Stimulated activated CD8-positive, alpha-beta memory T cell treated with anti-CD3 and anti-CD28 coated beads, Interleukin-7, amount 100 ng/mL, for 24 hours (primary cell): ENCODE measurements around the gene ZFP36L1.

Experiments
- DNase-seq: peaks from one replicate; pipeline ENCODE4 v3.0.0-alpha.2; 2020; ENCODE audit warnings: low read depth

Gene ZFP36L1

DNA sequence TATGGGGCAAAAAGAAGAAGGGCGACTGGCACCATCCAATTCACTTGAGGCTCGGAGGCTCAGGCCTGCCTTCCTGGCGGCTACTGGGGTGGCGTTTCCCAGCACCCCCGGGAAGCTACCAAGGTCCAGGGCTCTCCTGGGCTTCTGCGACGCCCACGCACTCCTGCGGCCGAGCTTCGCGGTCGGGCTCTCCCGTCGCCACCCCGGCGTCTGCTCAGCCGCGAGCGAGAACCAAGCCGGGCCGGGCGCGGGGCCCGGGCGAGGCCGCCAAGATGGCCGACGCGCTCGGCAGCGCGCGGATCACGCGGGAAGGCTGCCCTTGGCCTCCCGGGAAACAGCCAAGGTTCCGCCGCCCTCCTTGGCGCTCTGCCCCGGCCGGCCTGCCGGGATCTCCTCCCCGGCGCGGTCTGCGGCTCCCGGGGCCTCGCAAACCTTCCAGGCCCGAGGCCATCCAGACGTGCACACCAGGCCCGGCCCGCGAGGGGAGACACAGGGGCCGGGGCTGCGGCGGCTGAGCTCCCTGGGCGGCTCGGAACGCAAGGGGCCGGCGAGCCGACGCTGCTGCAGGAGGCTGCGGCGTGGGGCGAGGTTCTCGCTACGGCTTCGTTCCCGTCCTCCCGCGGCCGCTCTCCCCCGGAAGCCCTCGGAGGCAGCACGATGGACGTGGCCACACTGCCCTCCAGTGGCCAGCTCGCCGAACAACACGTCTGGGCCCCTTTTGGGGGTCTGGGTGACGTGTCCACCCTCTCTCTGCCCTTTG lies 23.5 kb upstream of the ZFP36L1 start:
- DNase-seq = peak; percentile 82

DNA sequence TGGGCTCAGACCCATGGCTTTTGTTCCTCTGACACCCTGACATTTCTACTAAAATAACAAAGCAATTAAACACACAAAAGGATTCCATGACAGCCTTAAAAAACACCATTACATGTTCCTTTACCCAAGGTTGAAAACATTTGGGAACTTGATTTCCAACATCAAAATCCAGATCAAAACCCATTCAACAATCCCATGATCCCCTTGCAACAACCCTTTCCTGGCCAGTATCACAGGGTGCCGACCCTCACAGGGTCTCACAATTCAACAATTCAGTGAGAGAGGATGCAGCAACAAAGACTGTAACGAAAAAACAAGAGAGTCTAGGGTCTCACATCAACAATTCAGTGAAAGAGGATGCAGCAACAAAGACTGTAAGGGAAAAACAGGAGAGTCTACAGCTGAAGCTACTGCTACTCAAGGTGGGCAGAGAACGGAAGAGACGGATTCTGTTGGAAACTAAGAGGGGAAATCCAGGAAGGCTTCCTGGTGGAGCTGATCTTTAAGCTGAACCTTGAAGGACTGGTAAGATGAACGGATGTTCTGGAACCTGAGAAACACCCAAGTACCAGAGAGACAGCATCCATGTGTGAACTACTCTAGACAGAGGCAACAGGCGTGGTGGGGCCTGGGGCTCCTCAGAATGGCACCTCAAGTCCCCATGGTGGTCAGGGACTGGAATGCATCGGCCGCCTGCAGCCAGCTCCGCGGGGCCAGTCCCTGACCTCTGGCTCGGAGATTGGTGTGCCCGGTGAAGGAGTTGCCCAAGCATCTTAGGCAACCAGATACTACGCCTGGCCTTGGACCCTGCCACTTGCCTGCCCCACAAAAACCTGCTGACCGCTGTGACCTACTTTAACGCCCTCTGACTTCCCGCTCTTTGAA lies 22.7 kb upstream of the ZFP36L1 start:
- no peak for DNase-seq

DNA sequence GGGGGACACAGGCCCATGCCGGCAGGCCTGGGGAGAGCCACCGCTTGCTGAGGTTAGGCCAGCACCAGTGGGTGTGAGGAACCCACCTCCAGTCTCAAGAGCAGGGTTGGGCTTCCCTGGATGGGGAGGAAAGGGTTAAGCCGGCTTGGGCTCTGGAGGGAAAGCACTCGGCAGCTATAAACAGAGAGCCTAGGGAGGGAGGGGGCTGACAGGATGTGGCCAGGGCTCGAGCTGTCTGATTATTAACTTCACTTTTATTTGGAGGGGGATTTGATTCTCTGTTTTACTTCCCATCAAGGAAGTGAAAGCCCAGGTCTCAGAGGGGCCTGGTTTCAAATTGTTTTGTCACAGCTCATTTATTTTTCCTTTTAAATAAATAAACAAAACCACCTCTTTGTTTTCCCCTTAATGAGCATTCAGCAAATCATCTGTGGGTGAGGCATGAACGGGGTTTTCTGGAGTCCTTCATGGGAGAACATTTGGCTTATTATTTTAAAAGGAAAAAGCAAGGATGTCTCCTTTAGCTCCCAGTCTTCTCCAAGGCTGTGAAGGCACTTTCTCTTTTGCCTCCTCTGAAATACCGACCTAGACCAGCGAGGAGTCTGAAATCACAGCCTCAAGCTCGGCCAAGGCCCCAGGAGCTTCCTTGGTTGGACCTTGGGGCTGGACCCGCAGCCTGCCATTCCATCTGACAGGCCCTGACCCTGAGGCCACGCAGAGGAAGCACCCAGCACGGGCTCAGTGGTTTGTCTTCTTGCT lies 21.9 kb upstream of the ZFP36L1 start:
- DNase-seq = no peak

DNA sequence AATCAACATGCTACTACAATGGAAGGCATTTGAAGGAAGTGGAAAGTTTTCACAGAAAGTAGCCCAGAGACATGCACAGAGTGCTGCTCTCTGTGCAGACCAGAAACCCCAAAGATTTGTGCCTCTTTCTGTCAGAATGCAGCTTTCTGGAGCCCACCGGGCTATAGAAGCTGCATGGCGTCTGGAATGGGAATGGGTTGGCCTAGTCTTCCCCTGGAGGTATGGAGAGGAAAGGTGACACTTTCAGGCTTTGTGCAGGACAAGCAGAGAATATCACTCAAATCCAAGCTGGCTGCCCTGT lies 21.3 kb upstream of the ZFP36L1 start:
- no peak for DNase-seq

DNA sequence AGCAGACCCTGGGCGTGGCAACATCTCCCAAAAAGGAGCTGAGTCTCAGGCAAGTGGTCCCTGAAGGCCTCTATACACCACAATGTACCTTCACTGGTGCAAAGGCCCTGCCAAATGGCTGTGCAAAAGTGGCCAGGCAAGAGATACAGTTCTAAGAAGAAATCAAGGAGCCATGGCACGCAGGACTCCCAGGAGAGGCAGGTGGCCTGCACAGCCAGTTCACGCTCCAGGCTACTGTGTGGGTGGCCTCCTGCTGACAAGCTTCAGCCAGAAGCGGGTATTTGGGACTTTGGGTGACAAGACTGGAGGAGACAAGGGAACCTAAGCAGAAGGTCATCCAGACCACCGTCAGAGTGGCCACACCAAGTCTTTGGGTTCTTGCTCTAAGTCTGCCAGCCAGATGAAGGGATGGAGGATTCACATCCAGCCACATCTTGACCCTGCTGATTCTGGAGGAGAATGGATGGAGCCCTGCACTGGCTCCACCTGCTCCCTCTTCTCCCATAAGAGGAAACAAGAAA lies 20.5 kb upstream of the ZFP36L1 start:
- DNase-seq = no peak

DNA sequence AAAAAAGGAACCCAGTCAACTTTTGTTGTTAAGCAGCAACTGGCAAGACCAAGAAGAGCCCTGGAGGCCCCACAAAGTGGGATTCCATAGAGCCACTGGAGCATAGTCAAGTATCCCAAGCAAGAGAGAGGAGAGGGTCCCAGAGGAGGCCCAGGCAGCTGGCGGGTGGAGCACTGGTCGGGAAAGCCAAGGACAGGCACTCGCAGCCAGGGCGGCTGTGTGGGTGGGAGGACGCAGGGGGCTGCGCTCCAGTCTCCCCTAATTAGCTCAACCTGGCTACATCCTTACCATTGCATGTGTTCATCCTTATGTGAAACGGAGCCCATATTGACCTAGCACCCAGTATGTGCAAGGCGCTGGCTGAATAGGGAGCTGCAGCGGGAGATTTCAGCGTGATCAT lies 18.3 kb upstream of the ZFP36L1 start:
- no peak for DNase-seq

DNA sequence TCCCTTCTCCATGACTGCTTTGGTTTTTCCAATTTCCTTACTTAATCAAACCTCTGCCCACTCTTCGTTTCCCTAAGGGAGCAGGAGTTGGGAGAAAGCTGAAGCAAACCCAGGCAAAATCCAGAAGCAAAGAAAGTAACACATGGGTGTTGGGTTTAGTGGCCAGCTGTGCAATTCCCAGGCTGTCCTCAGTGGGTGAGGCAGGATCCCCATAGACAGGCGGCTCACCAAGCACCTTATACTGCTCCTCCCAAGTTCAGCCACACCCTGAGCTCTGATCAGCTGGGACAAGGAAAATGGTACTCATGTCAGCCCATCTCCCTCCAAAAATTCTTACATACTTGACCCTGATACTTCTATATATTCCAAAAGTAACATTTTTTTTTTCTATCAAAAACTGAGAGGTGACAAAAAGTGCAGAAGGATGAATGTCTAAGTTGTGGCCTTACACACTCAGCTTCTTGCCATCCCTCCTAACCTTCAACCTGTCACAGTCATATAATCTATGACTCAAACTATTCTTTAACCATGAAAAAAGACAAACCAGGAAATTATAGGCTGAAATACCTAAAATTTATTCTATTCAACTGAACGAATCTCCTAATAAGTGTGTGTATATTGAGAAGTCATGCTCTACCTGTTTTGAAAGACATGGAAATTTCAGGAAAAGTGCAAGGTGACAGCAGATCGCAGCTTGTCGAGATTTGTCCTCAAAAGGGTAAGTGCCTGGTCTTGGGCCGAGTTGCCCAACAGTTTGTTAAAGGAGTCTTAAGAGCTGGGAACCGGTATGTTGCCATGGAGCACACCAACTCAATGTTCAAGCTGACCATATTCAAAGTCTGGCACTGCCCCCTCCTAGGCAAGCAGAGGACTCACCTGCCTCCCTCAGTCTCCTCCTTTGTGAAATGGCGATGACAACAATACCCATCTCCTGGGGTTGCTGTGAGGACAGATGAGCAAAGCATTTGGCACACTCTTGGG lies 17.6 kb upstream of the ZFP36L1 start:
- DNase-seq = no peak

DNA sequence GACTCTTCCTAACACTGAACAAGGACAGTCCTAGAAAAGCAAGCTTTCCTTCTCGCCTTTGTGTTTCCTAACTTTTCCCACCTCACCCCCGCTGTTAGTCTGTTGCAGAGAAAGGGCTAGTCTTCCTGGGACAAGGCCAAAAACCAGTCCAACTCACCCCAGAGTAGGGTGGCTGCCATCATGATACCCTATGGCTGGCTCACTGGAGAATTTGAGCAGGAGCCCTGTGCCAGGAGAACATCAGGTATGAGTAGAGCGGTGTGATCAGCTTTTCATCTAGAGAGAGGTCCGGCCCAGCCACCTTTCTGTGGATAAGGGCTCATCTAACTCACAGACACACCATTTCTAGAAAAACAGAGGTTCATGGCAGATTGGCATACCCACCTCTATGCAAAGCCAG lies 16.7 kb upstream of the ZFP36L1 start:
- DNase-seq = no peak

DNA sequence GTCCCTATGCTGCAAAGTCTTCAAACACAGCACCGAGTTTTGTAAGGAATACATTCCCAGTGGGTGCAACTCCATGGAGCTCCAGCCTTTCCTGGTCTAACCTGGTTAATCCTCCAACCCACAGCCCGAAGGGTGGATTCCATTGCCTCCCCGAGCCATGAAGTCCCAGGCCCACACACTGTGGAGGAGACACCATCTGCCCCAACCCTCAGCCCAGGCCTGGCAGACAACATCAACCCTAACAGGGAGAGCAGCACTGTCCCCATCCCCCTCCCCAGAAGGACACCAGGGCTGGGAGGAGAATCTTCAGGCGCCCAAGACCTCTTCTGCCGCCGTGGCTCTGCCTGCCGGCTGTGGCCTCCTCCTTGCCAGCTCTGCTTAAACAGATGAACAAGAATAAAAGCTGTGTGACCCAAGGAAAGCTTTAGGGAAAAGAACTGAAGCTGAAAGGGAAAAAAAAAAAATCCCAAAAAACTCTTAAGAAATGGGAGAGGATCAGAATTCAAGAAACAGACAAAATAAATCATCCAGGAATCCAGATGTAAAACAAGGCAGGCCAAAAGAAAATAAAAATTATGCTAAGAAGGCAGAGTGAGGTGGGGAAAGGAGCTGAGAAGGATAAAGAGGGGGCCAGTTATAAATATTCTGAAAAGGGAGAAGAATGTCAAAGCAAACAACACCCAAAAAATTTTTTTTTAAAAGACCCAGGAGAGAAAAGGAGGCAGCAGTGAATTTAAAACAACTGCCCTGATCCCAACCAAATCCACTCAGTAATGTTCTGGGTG lies 16.0 kb upstream of the ZFP36L1 start:
- no peak for DNase-seq

DNA sequence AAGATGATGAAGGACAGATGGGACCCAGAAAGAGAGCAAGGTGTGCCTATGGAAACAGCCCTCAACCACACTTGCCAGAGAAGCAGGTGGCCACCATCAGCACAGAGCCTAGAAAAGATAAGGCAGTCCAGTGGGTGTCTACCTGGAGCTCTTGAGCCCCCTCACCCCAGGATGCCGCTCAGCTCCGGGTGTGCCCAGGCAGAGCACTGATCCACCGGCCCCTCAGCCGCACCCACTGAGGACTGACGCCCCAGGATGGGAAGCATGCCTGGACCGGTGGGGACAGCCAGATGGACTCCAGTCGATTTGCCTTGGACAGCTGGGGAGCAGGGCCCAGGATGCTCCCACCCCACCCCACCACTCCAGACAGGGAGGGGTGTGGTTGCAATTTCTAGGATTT lies 15.1 kb upstream of the ZFP36L1 start:
- DNase-seq = no peak

DNA sequence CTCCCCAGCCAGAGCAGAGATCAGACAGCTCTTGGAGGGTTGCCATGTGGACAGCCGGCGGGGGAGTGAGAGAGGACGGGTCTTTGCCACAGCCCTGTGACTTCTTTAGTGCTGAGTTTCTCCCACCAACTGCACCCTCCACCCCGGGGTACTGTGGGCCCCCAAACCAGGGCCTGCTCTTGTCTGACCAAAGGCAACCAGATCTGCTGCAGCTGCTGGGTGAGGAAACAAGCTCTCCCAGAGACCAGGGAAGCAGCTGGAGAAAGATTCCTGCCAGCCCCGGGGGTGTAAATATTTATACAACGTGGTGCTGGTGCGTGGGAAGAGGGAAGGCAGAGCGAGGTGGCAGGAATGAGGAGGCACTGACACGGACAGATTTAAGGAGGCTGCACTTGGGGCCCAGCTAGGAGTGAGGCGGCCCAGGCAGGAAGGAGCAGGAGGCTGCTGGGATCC lies 14.3 kb upstream of the ZFP36L1 start:
- no peak for DNase-seq

DNA sequence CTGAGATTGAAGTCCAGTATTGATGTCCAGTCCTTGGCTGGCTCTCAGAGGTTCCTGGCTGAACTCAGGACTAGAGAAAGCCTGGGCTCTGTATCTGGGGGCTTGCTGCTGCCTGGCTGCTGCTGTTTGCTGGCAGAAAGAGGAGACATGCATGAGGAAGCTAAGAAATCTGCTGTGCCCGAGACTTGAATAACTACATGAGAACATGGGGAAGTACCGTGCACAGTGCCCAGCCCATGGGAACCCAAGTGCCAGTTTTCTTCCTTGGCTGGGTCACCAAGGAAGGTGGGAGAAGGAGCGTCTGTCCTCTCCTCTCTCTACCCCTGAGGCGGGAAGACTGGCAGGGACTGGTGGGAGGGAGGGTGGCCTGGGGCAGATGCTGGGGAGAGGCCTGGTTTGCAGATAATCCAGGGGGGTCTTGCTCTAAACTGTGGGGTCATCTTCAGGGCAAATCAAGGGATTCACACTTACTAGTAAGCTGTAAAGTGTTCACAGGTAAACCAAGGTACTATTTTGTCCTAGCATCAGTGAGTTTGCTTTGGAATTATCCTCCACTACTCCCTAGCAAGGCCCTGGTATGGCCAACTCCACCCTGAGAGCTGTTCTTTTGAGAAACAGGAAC lies 13.8 kb upstream of the ZFP36L1 start:
- no peak for DNase-seq

DNA sequence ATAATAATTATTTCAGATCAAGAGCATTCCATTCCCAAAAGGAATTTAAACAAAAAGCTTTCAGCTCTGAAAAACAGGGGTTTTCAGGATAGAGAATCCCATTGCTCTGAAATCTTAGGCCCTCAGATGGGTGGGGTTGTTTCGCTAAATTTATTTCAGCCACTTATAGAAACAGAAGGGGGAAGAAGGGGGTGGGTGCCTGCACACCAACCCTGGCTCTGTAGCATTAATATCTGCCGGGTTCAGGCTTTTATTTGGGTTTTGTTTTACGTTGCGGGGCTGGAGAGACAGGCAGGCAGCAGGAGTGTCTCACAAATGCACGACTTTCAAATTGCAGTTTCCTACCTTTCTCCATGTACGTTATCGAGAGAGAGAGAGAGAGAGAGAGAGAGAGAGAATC lies 12.5 kb upstream of the ZFP36L1 start:
- DNase-seq = no peak

DNA sequence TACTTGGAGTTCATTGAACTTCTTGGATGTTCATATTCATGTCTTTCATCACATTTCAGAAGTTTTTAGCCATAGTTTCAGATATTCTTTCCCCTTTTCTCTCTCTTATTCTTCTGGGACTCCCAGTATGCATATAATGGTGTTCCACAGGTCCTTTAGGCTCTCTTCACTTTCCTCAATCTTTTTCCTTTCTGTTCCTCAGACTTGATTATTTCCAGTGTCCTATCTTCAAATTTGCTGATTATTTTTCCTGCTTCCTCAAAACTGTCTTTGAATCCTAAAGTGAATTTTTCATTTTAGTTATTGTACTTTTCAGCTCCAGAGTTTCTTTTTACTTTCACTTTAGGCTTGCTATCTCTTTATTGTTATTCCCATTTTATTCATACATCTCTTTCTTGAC lies 8.8 kb upstream of the ZFP36L1 start:
- no peak for DNase-seq

DNA sequence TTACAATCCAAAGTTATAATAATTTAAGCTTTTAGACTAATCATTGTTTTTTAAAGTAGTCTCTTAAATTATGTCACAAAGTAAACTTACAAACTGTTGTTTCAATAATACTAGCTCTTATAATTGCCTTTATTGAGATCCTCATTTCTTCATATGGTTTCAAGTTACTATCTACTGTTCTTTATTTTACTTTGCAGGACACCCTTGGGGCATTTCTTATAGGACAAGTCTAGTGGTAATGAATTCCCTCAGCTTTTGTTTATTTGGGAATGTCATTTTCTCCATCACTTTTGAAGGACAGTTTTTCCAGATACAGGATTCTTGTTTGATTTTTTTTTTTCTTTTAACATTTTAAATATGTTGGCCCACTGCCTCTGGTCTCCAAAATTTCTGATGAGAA lies 8.1 kb upstream of the ZFP36L1 start:
- DNase-seq = no peak

DNA sequence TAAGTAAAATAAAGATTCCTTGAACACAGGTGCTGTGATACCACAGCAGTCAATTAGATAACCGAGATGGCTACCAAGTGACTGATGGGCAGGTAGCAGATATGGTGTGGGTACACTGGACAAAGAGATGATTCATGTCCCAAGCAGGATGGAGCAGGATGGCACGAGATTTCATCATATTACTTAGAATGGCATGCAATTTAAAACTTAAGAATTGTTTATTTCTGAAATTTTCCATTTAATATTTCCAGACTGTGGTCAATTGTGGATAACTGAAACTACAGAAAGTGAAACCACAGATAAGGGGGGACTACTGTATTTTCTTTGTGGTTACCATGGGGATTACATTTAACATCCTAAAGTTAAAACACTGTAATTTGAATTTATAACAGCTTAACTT lies 7.5 kb upstream of the ZFP36L1 start:
- no peak for DNase-seq

DNA sequence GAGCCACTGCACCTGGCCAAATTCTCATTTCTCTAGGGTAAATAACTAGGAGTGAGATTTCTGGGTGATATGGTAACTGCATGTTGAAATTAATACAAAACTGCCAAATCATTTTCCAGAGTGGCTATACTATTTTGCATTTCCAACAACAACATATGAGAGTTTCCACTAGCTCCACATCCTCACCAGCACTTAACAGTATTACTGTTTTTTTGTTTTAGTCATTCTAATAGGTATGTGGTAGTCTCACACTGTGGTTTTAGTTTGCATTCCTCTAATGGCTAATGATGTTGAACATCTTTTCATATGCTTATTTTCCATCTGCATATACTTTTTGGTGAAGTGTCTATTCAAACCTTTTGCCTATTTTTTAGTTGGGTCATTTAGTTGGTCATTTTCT lies 5.8 kb upstream of the ZFP36L1 start:
- no peak for DNase-seq

DNA sequence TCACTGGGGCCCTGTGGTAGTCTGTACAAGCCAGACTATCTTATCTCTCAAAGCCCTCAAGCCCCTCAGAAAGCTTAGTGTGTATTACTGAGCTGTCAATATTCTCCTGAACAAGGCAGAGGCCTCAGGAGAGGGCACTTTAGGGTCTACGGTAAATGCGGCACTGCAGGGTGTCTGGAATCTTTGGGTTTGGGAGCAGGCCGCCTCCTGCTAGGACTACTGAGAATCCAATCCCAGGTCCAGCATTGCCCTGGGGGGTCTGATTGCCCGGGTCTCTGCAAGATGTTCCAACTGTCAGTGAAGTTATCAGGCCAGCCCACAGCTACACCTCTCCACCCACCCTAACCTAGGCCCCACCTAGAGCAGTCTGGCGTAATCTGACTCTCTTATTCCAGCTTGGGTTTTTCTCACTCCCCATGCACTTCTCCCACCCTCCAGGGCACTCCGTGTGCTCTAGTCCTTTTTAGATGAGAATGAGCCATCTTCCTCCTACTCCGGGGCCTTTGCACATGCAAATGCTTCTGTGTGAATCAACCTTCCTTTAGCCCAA lies 4.3 kb upstream of the ZFP36L1 start:
- DNase-seq = no peak

DNA sequence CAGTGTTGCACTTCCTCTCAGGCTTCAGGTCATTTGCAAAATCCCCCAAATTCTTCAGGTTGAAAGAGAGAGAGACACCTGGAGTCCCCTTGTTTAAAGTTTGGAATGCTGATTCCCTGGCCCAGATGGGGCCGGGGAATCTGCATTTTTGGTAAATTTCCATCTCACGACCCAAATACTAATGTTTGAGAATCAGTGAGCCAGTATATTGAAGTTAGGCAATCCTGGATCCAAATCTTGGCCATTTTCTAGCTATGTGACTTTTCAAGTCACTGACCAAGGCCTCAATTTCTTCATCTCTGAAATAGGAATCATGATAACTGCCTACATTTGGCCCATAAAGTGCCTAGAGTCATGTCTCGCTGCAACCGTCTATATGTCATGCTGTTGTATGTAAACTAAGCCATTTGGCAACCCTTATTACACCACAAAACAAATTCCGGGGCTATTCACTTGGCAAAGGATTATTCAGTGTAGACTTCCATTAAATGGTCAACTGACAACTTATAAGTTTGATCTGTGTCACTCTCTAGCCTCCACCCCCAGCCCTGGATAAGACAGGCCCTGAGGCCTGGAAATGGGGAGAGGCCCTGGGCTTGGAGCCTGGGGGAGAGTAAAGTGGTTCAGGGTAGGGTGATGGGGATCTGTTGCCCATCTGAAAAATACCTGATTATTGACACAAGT lies 3.7 kb upstream of the ZFP36L1 start:
- no peak for DNase-seq
